Brain microvascular endothelial cell (primary cell): Measurements from ENCODE around the gene SNX32.

Experiments
- DNase-seq: peaks from one replicate; pipeline ENCODE4 v3.0.0-alpha.2; 2020
- H3K27ac ChIP-seq: fragments of 250-450 bp; sonication (Bioruptor Pico); 2 replicates; pipeline ENCODE4 v1.5.1; 2020; ENCODE audit warnings: mild to moderate bottlenecking, moderate library complexity
- H3K27me3 ChIP-seq: fragments of 250-450 bp; sonication (Bioruptor Pico); replicated peaks from 2 replicates; pipeline ENCODE4 v1.5.1; 2020; ENCODE audit warnings: mild to moderate bottlenecking
- H3K36me3 ChIP-seq: fragments of 250-450 bp; sonication (Bioruptor Pico); replicated peaks from 2 replicates; pipeline ENCODE4 v1.5.1; 2020; ENCODE audit warnings: mild to moderate bottlenecking
- H3K4me3 ChIP-seq: 2 replicates; pipeline ENCODE4 v1.5.1; 2011; ENCODE audit warnings: low read depth, mild to moderate bottlenecking, control low read depth, low read length, moderate library complexity
- CTCF ChIP-seq: IDR thresholded peaks from 2 replicates; pipeline ENCODE4 v1.5.1; 2011; ENCODE audit warnings: low read depth, mild to moderate bottlenecking, moderate library complexity, low read length, control low read depth, inconsistent platforms; ENCODE audit errors: missing control alignments
- in situ Hi-C: cut with HindIII; loops from 2 replicates; pipeline ENCODE4 v1.10.0; 2017; ENCODE audit warnings: low sequenced_read_pairs, low pct_ligation_motif_present

SNX32 gene

GRCh38 chr11:65810046-65810868 is 23.5 kb upstream of the SNX32 start:
- Histone ChIP-seq H3K27me3 (peaks cover 6% of the 10 kb centered on the region), H3K36me3 (no peaks in the 10 kb centered on the region), H3K4me3 (no peak overlapping the region), H3K27ac (no peak overlapping the region)
- no peak for TF ChIP-seq CTCF
- no peak for DNase-seq
- in situ Hi-C loops = no loop called here

DNA sequence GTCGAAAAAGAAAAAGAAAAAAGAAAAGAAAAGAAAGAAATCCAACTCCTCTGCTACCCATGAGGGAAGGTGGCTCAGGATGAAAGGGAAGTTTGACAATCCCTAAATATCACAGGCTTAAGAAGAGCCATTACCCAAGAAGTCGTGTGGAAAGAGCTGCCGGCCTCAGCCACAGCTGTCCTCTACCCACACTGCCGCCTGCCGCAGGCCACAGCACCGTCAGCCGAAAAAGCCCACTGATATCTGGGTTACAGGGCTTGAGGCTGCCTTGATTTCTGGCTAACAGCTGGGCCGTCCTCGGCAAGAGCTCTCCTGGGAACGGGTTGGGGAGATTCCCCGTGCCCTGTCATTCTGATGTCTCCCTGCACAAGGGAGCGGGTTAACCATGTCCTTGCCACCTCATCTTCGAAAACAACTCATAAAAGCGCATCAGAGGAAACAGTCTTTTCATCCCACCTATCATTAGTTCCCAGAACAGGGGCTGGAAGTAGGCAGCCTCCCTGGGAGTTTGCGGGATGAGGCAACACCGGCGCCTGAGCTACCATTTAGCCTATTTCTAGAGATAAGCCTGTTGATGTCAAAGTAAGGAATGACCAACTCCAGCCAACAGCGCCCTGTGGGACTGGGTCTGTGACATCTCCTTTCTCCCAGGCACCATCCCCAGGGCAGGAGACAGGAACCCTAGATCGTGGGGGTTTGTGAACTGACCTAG is 21.8 kb upstream of the SNX32 start:
- in situ Hi-C loops = no loop called here
- H3K27ac ChIP-seq = no peak overlapping the region
- H3K4me3 ChIP-seq = no peak overlapping the region
- peaks cover 6% of the 10 kb centered on the region for H3K27me3 ChIP-seq
- no peak for DNase-seq
- no peaks in the 10 kb centered on the region for H3K36me3 ChIP-seq
- TF ChIP-seq CTCF = no peak

- peak; percentile 65 for DNase-seq
- no peaks in the 10 kb centered on the region for H3K36me3 ChIP-seq
- TF ChIP-seq CTCF = no peak
- H3K27ac ChIP-seq = peak overlapping the region; percentile 33
- H3K4me3 ChIP-seq = no peak overlapping the region
- peaks cover 4% of the 10 kb centered on the region for H3K27me3 ChIP-seq
- in situ Hi-C loops = no loop called here
Observed at GRCh38 chr11:65814131-65814985, 19.4 kb upstream of the SNX32 start.

DNA sequence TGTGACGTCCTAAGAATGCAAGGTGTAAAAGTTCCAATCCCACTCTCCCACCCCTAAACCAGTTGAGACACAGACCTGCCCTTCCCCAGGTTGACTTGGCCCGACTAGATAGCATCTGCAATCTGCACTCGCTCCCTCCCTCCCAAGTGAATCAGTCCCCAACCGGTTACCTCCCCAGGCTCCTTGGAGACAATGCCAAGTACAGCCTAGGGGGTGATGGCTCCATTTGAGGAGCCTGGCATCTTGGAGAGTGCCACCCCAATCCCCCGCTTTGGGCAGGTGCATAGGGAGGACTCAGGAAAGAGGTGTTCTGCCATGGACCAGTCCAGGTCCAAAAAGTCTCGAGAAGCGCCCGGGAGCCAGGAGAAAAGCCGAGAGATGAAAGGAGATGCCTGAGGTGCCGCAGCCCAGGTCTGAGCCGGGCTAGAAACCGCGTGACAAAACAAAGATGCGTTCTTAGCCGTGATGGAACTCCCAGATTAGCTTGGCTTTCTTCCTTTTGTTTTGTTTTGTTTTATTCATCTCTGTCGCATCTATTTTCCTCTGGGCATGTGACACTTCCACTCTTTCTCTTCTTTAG is 18.7 kb upstream of the SNX32 start:
- Histone ChIP-seq H3K4me3 (no peak overlapping the region), H3K36me3 (no peaks in the 10 kb centered on the region), H3K27ac (no peak overlapping the region), H3K27me3 (peaks cover 4% of the 10 kb centered on the region)
- no peak for DNase-seq
- in situ Hi-C loops = no loop called here
- TF ChIP-seq CTCF = no peak

- no peak for TF ChIP-seq CTCF
- Histone ChIP-seq H3K36me3 (no peaks in the 10 kb centered on the region), H3K4me3 (no peak overlapping the region), H3K27me3 (peaks cover 3% of the 10 kb centered on the region), H3K27ac (no peak overlapping the region)
- in situ Hi-C loops = no loop called here
- DNase-seq = no peak
Observed at GRCh38 chr11:65816696-65817095, 17.1 kb upstream of the SNX32 start.
